Measurements from ENCODE around the gene RHBDD1.

DNA sequence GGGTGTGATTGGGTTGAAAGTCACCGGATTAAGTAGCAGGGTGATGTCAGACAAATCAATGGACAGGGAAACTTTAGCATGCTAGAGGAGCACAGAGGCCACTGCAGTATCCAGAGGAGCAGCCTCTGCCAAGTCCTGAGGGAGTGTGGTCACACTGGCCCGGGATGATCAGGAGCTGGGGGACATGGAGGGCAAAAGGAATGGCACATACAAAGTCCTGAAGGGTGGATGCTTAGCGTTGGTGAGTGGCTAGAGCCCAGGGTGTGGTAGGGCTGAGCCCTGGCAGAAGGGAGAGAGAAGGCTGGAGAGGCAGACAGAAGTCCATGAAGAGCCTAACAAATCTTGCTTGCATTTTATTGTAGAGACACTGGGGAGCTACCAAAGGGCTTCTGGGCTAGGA is 58.9 kb downstream of the RHBDD1 start:
- TF ChIP-seq, protein P1, sequence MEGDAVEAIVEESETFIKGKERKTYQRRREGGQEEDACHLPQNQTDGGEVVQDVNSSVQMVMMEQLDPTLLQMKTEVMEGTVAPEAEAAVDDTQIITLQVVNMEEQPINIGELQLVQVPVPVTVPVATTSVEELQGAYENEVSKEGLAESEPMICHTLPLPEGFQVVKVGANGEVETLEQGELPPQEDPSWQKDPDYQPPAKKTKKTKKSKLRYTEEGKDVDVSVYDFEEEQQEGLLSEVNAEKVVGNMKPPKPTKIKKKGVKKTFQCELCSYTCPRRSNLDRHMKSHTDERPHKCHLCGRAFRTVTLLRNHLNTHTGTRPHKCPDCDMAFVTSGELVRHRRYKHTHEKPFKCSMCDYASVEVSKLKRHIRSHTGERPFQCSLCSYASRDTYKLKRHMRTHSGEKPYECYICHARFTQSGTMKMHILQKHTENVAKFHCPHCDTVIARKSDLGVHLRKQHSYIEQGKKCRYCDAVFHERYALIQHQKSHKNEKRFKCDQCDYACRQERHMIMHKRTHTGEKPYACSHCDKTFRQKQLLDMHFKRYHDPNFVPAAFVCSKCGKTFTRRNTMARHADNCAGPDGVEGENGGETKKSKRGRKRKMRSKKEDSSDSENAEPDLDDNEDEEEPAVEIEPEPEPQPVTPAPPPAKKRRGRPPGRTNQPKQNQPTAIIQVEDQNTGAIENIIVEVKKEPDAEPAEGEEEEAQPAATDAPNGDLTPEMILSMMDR (IDR thresholded peaks at IDR 0.05; ENCODE audit: low read depth, low read length, missing input control) = no peak
- TF ChIP-seq, protein P2, sequence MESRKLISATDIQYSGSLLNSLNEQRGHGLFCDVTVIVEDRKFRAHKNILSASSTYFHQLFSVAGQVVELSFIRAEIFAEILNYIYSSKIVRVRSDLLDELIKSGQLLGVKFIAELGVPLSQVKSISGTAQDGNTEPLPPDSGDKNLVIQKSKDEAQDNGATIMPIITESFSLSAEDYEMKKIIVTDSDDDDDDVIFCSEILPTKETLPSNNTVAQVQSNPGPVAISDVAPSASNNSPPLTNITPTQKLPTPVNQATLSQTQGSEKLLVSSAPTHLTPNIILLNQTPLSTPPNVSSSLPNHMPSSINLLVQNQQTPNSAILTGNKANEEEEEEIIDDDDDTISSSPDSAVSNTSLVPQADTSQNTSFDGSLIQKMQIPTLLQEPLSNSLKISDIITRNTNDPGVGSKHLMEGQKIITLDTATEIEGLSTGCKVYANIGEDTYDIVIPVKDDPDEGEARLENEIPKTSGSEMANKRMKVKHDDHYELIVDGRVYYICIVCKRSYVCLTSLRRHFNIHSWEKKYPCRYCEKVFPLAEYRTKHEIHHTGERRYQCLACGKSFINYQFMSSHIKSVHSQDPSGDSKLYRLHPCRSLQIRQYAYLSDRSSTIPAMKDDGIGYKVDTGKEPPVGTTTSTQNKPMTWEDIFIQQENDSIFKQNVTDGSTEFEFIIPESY (IDR thresholded peaks at IDR 0.05) = no peak
- TF ChIP-seq TAF1 (conservative IDR thresholded peaks at IDR 0.05) = no peak
- TF ChIP-seq JUND (IDR thresholded peaks at IDR 0.05) = no peak
- TF ChIP-seq RAD21 (IDR thresholded peaks at IDR 0.05) = no peak
- no peak for TF ChIP-seq FOXA1 (IDR thresholded peaks at IDR 0.05)
- TF ChIP-seq, protein P3, sequence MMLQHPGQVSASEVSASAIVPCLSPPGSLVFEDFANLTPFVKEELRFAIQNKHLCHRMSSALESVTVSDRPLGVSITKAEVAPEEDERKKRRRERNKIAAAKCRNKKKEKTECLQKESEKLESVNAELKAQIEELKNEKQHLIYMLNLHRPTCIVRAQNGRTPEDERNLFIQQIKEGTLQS (IDR thresholded peaks at IDR 0.05) = no peak
- TF ChIP-seq YY1 (IDR thresholded peaks at IDR 0.05) = no peak
- TF ChIP-seq RXRA (IDR thresholded peaks at IDR 0.05) = no peak
- TF ChIP-seq, protein P4, sequence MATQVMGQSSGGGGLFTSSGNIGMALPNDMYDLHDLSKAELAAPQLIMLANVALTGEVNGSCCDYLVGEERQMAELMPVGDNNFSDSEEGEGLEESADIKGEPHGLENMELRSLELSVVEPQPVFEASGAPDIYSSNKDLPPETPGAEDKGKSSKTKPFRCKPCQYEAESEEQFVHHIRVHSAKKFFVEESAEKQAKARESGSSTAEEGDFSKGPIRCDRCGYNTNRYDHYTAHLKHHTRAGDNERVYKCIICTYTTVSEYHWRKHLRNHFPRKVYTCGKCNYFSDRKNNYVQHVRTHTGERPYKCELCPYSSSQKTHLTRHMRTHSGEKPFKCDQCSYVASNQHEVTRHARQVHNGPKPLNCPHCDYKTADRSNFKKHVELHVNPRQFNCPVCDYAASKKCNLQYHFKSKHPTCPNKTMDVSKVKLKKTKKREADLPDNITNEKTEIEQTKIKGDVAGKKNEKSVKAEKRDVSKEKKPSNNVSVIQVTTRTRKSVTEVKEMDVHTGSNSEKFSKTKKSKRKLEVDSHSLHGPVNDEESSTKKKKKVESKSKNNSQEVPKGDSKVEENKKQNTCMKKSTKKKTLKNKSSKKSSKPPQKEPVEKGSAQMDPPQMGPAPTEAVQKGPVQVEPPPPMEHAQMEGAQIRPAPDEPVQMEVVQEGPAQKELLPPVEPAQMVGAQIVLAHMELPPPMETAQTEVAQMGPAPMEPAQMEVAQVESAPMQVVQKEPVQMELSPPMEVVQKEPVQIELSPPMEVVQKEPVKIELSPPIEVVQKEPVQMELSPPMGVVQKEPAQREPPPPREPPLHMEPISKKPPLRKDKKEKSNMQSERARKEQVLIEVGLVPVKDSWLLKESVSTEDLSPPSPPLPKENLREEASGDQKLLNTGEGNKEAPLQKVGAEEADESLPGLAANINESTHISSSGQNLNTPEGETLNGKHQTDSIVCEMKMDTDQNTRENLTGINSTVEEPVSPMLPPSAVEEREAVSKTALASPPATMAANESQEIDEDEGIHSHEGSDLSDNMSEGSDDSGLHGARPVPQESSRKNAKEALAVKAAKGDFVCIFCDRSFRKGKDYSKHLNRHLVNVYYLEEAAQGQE (IDR thresholded peaks at IDR 0.05) = no peak
- no peak for TF ChIP-seq NR2F2 (IDR thresholded peaks at IDR 0.05)
- no peak for TF ChIP-seq HNF4G (IDR thresholded peaks at IDR 0.05)
- TF ChIP-seq GABPA (IDR thresholded peaks at IDR 0.05 in 1 of 2, conservative IDR thresholded peaks at IDR 0.05 in 1 of 2) = no peak

Measured in liver (tissue), 3 donors.